Spleen (tissue), 7 donors: ENCODE data around the gene JAM3.

Experiments used
- CTCF ChIP-seq, 11 experiments: fragments of 200-600 bp in 7 of 11; fragments of 450-650 bp in 4 of 11; sonication (generic) in 4 of 11; IDR thresholded peaks in 8 of 11; conservative IDR thresholded peaks in 3 of 11; 1 replicate in 7 of 11; 2 replicates in 4 of 11; pipeline versions ENCODE4 v1.4.0 to v1.8.0; 2016 to 2021; ENCODE audit warnings: antibody characterized with exemption in 11 of 11, inconsistent platforms in 4 of 11, mild to moderate bottlenecking in 1 of 11
- POLR2A ChIP-seq, 3 donors: fragments of 450-650 bp; IDR thresholded peaks; one replicate each; pipeline ENCODE4 v1.5.1; 2017; ENCODE audit warnings: antibody characterized with exemption in 3 of 3, mild to moderate bottlenecking in 1 of 3
- donor health status: DM: no; HTN: no; CAD: no; lungs with moderate emphysema.
- donor health status: DM: no; HTN: no; CAD: no.
- donor health status: DM: no; HTN: no; CAD: no.

- no peak for TF ChIP-seq POLR2A (IDR thresholded peaks at IDR 0.05)
- TF ChIP-seq CTCF (IDR thresholded peaks at IDR 0.05 in 8 of 11, conservative IDR thresholded peaks at IDR 0.05 in 3 of 11) = no peak
Observed at GRCh38 chr11:134097166-134097565, 28.3 kb downstream of the JAM3 start.
